Measurements from ENCODE around the gene NTN1.

Gene NTN1

GRCh38 chr17:9064311-9064834, 43.1 kb downstream of the NTN1 start:
- H3K9me2 ChIP-seq (replicated peaks; ENCODE audit: control insufficient read depth, low read length) = no peaks in the 10 kb centered on the region
- no peak for TF ChIP-seq CTCF (IDR thresholded peaks at IDR 0.05; ENCODE audit: low read depth, low read length, poor library complexity, severe bottlenecking)
- TF ChIP-seq EZH2phosphoT487 (IDR thresholded peaks at IDR 0.05; ENCODE audit: borderline replicate concordance, low read length) = no peak
- no peak overlapping the region for H3K4me3 ChIP-seq (ENCODE audit: low read length)
- H3F3A ChIP-seq (ENCODE audit: control insufficient read depth, insufficient read depth) = no peaks in the 10 kb centered on the region
- H3K27me3 ChIP-seq (ENCODE audit: control insufficient read depth, low read length) = no peaks in the 10 kb centered on the region
- no peaks in the 10 kb centered on the region for H3K4me1 ChIP-seq (ENCODE audit: control insufficient read depth, low read length)
- H3K36me3 ChIP-seq (ENCODE audit: control insufficient read depth, low read length) = no peaks in the 10 kb centered on the region
- H3K27ac ChIP-seq (ENCODE audit: low read depth, low read length) = no peak overlapping the region
- no peaks in the 10 kb centered on the region for H3K9me3 ChIP-seq (ENCODE audit: control insufficient read depth, insufficient read depth, low read length)
- H3K79me2 ChIP-seq (ENCODE audit: control insufficient read depth, low read length) = no peaks in the 10 kb centered on the region
- no peaks in the 10 kb centered on the region for H4K20me1 ChIP-seq (ENCODE audit: control insufficient read depth, insufficient read depth, low read depth, low read length)
- H3K4me2 ChIP-seq (ENCODE audit: low read length) = no peak overlapping the region

- no peaks in the 10 kb centered on the region for H4K20me1 ChIP-seq (ENCODE audit: control insufficient read depth, insufficient read depth, low read depth, low read length)
- no peaks in the 10 kb centered on the region for H3K79me2 ChIP-seq (ENCODE audit: control insufficient read depth, low read length)
- H3F3A ChIP-seq (ENCODE audit: control insufficient read depth, insufficient read depth) = no peaks in the 10 kb centered on the region
- no peaks in the 10 kb centered on the region for H3K27me3 ChIP-seq (ENCODE audit: control insufficient read depth, low read length)
- H3K4me1 ChIP-seq (ENCODE audit: control insufficient read depth, low read length) = no peaks in the 10 kb centered on the region
- no peaks in the 10 kb centered on the region for H3K36me3 ChIP-seq (ENCODE audit: control insufficient read depth, low read length)
- H3K27ac ChIP-seq (ENCODE audit: low read depth, low read length) = no peak overlapping the region
- no peaks in the 10 kb centered on the region for H3K9me2 ChIP-seq (replicated peaks; ENCODE audit: control insufficient read depth, low read length)
- H3K4me3 ChIP-seq (ENCODE audit: low read length) = no peak overlapping the region
- TF ChIP-seq EZH2phosphoT487 (IDR thresholded peaks at IDR 0.05; ENCODE audit: borderline replicate concordance, low read length) (no peak), CTCF (IDR thresholded peaks at IDR 0.05; ENCODE audit: low read depth, low read length, poor library complexity, severe bottlenecking) (no peak)
- no peaks in the 10 kb centered on the region for H3K9me3 ChIP-seq (ENCODE audit: control insufficient read depth, insufficient read depth, low read length)
- no peak overlapping the region for H3K4me2 ChIP-seq (ENCODE audit: low read length)
Observed at GRCh38 chr17:9071016-9071415, 49.7 kb downstream of the NTN1 start.

GRCh38 chr17:9071811-9072498, 50.6 kb downstream of the NTN1 start:
- Histone ChIP-seq H3K36me3 (ENCODE audit: control insufficient read depth, low read length) (no peaks in the 10 kb centered on the region), H3K27ac (ENCODE audit: low read depth, low read length) (no peak overlapping the region), H3K27me3 (ENCODE audit: control insufficient read depth, low read length) (peaks cover 3% of the 10 kb centered on the region; the same call in 1 of the 2 replicates), H3F3A (ENCODE audit: control insufficient read depth, insufficient read depth) (no peaks in the 10 kb centered on the region), H3K4me1 (ENCODE audit: control insufficient read depth, low read length) (no peaks in the 10 kb centered on the region), H3K9me2 (replicated peaks; ENCODE audit: control insufficient read depth, low read length) (no peaks in the 10 kb centered on the region), H3K4me2 (ENCODE audit: low read length) (no peak overlapping the region), H3K79me2 (ENCODE audit: control insufficient read depth, low read length) (no peaks in the 10 kb centered on the region), H3K4me3 (ENCODE audit: low read length) (no peak overlapping the region), H4K20me1 (ENCODE audit: control insufficient read depth, insufficient read depth, low read depth, low read length) (no peaks in the 10 kb centered on the region), H3K9me3 (ENCODE audit: control insufficient read depth, insufficient read depth, low read length) (no peaks in the 10 kb centered on the region)
- TF ChIP-seq EZH2phosphoT487 (IDR thresholded peaks at IDR 0.05; ENCODE audit: borderline replicate concordance, low read length) = no peak
- TF ChIP-seq CTCF (IDR thresholded peaks at IDR 0.05; ENCODE audit: low read depth, low read length, poor library complexity, severe bottlenecking) = no peak

Data from DOHH2 (cell line).